Measurements from ENCODE around the gene EID3.
"Not testable (repeated sequence)": the region's sequence is repeated elsewhere in the genome, so short reads cannot be mapped to it uniquely, and the experiment has no call there.

EID3 gene

DNA sequence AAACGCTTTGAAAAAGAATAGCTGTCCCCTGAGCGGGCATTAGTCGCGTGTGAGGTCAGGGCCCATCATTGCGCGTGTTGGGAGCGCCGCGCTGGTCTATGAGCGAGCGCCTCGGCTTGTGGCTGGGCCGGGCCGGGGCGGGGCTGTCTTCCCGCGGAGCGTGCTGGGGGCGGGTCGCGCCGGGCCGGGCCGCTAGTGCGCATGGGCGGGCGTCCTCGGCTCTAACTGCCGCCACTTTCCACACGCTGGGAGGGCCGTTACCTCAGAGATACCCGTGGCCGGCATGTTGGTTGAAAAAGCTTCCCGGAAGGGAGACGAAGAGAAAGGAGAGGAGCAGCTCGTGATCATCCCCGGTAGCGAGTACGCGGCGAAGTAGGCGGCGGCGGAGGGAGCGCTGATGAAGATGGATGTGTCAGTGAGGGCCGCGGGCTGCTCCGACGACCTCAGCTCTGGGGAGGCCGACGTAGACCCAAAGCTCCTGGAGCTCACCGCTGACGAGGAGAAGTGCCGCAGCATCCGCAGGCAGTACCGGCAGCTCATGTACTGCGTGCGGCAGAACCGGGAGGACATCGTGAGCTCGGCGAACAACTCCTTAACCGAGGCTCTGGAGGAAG lies at the start of gene EID3:
Gene EID3, plus strand, starts transcription at position 202 of the 614 bp plus-strand sequence. Its CDS starts 196 bp downstream, at position 398.
- peak; percentile 92 for DNase-seq (ENCODE audit: low spot score)

DNA sequence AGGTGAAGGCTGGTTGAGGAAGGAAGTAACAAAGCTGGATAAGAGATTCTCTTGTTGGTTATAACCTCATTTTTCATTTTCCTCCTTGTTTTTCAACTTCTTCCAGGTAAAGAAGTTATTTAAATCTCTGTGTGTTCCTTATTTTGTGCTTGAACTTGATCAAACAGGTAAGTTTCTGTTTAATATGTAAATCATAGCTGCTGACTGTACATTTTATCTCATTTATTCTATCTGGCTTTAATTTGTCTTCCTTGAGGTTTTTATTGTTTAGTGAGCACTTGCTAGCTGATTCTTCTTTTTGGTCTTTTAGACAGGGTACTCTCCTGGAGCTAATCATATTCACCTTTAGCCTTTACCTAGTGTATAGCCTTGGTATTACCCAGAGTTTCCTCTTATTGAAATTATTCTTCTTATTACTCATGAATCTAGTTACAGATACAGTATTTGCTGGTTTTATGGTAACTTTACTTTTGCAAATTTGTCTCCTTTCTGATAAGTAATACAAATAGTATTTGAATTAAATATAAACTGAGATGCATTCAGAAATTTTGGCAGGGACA lies 45.5 kb upstream of the EID3 start:
- no peak for DNase-seq (ENCODE audit: low spot score)

DNA sequence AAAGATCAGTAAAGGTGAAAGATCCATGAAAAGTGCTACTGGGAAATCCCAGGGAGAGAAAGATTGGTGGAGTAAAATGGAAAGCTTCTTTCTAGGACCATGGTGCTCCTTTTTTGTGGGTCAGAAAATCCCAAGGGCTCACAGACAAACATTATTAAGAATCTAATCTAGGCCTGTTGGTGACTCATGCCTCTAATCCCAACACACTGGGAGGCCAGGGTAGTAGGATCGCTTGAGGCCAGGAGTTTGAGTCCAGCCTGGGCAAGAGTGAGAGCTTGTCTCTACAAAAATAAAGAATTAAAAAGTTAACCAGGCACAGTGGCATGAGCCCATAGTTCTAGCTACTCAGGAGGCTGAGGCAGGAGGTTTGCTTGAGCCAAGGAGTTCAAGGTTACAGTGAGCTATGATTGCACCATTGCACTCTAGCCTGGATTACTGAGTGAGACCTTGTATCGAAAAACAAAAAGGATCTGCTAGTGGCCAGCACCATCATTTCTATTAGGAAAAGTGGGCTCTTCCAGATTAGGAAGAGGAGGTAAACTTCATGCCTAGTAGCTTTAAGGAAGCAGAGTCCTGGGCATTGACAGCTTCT lies 45.0 kb upstream of the EID3 start:
- no peak for DNase-seq (ENCODE audit: low spot score)

DNA sequence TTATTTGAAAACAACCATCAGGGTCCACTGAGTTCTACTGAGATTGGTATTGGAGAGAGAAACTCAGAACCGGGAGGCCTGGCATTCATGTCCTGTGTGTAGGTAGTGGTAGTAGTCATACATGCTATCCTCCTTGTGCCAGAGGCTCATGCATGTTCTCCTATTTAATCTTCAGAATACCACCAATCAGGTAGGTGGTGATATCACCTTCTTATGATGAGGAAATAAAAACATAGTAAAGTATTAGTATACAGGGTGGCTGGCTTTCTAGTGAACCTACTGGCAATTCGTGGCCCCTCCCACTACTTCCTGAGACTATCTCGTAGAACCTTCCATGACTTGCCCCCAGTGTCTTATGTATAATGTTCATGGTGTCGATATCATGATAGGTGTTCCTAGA lies 40.5 kb upstream of the EID3 start:
- DNase-seq (ENCODE audit: low spot score), result no peak

DNA sequence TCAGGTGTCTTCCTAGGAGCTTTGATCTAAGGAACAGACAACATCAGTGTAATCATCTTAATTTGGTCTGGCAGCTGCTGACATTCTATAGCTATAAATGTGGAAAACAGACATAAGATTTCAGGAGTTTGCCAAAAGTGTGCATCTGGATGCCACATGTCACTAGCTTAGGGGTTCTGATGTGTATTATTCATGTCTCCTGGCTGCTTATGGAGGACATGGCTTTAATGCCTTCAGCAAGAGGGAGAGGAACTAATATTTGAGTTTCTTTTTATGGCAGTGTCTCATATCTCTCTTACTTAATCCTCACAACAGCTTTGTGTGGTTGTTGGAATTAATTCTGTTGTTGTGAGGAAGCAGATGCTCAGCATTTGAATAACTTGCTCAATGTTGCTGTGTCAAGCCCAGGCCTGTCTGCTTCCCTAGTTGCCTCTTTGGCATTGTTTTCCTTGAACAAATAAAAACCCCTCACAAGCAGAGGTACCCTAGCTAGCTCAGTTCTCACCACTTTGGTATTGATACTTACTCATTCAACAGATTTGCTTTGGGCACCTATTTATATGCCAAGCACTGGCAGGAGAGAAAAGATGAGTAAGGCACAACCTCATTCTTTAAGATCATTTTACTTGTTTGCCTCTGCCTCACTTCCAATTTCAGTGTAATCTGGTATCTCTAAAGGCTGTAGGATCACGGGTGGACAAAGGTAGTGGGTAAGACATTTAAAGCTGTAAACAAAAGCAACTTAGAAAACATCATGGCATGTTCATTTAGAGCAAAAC lies 39.8 kb upstream of the EID3 start:
- DNase-seq (ENCODE audit: low spot score), result no peak

DNA sequence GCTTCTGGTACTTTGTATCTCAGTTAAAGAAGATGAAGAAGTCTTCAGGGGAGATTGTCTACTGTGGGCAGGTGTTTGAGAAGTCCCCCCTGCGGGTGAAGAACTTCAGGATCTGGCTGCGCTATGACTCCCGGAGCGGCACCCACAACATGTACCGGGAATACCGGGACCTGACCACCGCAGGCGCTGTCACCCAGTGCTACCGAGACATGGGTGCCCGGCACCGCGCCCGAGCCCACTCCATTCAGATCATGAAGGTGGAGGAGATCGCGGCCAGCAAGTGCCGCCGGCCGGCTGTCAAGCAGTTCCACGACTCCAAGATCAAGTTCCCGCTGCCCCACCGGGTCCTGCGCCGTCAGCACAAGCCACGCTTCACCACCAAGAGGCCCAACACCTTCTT lies 38.1 kb upstream of the EID3 start:
- not testable (repeated sequence) for DNase-seq (ENCODE audit: low spot score)

DNA sequence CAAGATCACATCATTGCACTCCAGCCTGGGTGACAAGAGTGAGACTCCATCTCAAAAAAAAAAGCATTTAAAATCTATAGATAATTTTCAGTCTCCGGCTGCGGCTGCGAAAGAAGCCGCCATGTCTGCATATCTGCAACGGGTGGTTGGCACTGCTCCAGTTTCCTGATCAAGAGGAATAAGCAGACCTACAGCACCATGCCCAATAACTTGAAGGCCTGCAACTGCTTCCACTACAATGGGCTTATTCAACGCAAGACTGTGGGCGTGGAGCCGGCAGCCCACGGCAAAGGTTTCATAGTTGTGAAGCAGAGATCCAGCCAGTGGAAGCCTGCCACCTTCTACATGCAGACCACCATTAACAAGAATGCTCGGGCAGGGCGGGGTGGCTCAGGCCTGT lies 30.6 kb upstream of the EID3 start:
- no peak for DNase-seq (ENCODE audit: low spot score)

DNA sequence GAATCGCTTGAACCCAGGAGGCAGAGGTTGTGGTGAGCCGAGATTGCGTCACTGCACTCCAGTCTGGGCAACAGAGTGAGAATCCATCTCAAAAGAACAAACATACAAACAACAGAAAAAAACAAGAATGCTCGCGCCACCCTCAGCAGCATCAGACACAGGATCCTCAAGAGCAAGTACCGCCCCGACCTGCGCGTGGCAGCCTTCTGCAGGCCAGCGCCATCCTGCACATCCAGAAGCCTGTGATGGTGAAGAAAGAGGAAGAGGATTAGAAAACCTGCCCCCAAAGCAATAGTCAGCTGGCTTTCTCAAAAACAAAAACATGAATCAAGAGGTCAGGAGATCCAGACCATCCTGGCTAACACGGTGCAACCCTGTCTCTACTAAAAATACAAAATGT lies 30.0 kb upstream of the EID3 start:
- no peak for DNase-seq (ENCODE audit: low spot score)

DNA sequence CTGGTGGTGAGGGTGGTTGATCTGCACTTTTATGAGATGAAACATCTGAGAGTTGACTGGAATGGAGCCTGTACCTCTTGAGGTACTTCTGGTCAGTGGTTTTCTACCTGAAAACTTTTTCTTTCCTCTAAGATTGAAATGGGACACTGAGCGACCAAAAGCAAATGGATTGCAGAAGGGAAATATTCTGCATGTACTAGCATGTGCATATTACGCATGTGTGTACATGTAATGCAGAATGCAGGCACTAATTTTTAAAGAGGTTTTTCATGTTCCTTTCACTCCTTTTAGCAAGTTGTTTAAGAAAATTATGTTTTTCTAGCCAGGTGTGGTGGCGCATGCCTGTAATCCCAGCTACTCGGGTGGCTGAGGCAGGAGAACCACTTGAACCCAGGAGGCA lies 28.7 kb upstream of the EID3 start:
- no peak for DNase-seq (ENCODE audit: low spot score)

DNA sequence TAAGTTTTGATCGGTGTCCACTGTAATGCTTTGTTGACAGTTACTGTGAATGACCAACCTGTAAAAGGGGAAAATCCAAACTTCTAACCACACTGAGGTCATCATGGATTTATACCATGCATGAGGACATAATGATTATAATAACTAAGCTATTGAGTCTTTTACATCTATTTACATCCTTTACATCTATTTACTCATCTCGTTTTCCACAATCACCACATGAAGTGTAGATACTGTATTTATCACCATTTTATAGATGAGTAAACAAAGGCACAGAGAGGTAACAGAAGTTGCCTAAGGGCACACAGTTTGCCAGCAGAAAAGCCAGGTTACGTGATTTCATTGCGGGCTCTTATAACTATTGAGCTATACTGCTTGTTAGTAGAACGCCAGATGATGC lies 27.9 kb upstream of the EID3 start:
- DNase-seq (ENCODE audit: low spot score), result no peak

DNA sequence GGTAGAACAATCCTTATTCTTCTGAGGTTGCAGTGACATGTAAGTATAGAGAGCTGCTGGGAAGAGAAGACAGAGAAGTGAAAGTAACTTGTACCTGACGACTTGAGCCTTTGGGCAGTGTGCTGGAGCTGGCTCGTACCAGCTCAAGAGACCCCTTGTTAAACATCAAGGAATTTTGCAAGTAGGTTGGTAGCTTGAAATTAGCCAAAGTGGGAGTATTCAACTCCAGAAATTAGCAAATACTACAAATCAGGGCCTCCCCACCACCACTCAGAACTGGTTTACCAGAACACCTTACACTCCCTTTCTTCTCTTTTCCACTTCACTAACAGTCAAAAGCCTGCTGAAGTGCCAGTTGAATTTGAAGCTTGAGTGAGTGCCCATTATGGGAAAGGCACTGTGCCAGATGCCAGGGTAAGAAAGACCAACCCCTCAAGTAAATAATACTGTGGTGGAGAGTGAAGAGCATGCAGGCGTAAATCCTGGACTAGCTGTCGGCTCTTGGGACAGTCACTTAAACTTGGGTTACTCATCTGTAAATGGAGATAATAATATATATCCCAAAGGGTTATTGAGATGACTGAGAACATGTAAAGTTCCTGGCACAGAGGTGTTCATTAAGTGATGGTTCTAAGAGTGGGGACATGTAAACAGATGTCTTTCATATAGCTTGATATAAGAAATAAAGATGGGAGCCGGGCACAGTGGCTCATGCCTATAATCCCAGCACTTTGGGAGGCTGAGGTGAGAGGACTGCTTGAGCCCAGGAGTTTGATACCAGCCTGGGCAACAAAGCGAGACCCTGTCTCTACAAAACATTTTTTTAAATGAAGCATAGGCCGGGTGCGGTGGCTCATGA lies 27.0 kb upstream of the EID3 start:
- no peak for DNase-seq (ENCODE audit: low spot score)

DNA sequence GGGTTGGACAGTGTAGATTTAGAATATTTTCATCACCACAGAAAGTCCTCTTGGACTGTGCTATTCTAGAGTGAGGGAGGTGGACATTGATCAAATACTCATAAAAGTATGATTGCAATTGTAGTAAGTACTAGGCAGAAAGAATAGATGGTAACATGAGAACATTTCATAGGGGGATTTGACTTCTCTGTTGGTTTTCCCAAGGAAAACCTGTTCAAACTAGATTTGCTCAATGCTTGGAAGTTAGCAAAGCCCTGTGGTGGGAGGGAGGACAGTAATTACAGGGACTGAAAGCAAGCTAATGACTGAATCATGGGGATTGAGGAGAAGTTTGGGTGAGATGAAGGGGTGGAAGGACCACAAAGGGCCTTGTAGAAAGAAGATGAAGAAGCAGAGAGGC lies 24.4 kb upstream of the EID3 start:
- no peak for DNase-seq (ENCODE audit: low spot score)

DNA sequence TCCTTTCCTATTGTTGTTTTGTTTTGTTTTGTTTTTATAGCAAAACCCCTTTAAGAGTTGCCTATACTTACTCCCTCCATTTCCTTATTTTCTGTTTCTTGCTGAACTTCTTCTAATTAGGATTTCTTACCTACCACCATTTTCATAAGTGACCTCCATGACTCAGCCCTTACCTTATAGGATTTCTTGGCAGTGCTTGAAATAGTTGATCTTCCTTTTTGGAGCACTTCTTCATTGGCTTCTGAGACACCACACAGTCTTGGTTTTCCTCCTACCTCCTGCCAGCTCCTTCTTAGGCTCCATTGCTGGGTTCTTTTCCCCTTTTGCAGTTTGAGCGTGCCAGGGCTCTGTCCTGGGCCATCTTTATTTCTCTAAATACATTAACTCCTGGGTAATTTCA lies 23.4 kb upstream of the EID3 start:
- no peak for DNase-seq (ENCODE audit: low spot score)

DNA sequence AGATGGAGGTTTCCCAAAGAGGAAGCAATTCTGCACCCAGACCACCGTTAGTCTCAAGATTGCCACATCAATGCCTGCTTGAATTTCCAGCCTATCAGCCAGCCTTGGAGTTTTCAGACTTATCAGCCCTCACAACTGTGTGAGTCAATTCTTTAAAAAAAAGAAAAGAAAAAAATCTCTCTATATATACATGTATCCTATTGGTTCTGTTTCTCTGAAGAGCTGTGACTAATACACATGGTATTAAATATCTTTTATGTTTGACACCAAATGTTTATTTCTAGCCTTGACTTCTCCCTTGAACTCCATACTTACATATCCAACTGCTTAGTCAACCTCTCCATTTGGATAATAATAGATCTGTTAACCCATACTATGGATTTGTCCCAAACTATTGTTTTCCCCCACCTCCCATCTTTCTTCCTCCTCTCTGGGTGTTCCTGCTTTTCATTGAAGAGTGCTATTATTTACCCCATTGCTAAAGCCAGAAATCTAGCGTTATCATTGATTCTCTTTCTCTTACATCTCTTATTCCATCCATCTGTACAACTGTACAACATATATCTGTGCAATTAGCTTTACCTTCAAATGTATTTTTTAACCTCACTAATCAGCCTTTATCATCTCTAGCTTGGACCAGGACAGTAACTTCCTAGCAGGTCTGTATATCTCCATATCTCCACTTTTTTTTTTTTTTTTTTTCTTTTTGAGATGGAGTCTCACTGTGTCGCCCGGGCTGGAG lies 22.7 kb upstream of the EID3 start:
- no peak for DNase-seq (ENCODE audit: low spot score)

DNA sequence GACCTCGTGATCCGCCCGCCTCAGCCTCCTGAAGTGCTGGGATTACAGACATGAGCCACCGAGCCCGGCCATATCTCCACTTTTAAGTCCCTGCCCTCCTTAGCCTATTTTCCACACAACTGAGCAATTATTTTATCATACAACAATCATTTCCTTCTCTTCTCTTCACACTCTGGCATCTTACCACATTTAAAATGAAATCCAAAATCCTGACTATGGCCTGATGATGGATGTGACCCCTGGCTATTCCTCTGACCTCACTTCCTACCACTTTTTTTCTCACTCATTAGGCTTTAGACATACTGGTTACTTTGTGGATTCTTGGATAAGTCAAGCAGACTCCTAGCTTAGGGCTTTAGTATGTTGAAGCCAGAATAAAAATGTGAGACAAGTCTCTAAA lies 21.9 kb upstream of the EID3 start:
- DNase-seq (ENCODE audit: low spot score), result no peak

DNA sequence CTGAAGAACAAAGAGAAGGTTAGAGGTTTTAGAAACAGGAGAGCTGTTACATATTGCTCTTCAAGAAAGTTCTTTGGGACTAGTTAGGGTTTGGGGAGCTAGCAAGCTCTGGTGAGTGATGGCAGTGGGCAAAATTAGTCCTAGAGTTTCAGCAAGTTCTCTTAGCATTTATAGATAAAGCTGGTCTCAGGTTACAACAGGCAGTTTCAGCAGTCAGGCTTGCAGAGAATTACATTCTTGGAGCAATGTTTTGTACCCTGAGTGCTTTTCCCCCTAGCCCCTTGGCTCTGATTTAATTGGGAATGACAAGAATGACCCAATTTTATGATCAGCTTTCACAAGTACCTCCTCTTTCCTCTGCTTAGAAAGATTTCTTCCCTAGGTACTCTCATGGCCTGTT lies 21.4 kb upstream of the EID3 start:
- DNase-seq (ENCODE audit: low spot score), result no peak

DNA sequence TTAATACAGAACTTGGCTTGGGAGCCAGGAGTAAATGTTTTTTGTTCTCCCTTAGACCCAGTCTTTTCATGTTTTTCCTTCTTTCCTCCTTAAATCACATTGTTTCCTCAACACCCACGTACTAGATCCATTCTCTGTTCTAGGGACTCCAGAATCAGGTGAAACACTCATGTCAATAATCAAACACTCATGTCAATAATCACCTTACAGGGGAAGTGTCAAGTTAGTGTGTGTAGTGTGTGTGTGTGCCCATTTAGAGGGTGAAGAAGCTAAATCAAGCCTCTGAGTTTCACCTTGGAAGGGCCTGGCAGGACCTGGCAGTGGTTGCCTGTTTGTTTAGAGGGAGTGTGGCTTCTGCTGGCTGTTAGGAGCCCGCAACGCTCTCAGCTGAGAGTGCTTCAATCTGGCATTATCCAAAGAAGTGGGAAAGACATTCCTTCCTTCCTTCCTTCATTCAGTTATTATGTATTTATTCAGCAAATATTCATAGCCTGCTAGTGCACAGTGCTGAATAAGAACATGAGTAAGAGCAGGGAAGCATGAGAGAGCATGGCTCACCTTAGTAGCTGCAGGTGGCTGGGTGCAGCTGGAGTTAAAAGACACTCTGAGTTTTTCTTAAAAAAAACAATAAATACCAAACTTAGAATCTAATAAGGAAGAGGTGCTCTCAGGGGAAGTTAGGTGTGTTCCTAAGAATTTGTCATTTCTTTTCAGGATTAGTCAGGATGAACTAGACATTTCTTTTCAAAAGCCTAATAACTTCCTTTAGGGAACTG lies 17.6 kb upstream of the EID3 start:
- no peak for DNase-seq (ENCODE audit: low spot score)

DNA sequence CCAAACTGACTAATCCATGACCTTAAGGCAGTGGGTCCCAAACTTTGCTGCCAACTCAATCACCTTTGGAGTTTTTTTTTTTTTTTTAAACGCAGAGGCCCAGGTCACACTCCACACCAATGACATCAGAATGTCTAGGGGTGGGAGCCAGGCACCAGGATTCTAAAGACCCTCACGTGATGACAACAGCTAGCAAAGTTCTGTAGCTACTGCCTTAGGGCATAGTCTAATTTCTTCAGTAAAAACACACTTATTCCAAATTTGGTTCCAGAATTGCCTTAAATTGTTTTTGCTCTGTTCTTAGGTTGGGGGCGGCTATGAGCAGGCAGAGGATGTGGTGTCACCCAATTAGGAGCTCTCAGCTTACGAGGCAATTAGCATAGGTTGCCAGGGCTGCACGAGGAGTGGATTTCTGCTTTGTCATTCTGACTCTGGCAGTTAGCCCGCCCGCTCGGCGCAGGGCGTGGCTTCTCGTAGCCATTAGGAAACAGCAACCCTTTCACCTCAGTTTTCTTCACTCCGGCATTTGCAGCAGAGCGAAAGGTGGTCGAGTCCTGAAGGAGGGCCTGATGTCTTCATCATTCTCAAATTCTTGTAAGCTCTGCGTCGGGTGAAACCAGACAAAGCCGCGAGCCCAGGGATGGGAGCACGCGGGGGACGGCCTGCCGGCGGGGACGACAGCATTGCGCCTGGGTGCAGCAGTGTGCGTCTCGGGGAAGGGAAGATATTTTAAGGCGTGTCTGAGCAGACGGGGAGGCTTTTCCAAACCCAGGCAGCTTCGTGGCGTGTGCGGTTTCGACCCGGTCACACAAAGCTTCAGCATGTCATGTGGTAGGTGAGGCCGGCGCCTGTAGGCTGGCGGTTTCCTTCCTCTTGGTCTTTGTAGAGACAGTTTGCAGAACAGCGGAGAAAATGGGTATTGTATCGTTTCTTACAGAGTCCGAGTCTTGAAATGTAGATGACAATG lies 16.7 kb upstream of the EID3 start:
- peak; percentile 90 for DNase-seq (ENCODE audit: low spot score)

DNA sequence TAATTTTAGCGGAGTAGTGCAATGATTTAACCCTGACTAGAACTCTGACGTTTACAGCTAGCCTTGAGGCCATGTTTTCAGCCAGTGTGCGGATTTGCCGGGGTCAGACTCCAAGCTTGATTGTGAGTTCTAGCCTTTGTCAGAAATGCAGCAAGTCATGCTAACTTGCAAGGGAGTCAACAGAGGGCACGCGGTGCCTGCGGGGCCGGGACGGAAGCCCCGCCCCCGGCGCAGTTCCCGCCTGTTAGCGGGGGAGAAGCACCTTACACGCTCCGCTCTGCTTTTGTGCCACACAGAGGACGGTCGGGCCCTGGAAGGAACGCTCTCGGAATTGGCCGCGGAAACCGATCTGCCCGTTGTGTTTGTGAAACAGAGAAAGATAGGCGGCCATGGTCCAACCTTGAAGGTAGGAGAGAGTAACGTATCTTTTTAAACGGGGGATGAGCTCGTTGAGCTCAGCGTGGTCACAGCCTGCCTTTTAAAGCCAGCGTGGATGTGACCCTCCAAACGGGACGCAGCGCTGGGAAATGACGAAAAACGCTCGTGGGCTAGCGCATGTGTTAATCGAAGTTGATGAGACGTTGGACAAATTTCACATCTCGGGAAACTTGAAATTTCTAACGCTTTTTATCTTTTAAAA lies 14.8 kb upstream of the EID3 start:
- peak; percentile 84 for DNase-seq (ENCODE audit: low spot score)
